HG02610 (cell line): ENCODE data around the gene RNF34.

Source experiments
- ATAC-seq: cut with Tn5 transposase; IDR thresholded peaks from one replicate; pipeline ENCODE4 v1.9.1; 2021; ENCODE audit warnings: mild to moderate bottlenecking, moderate library complexity; ENCODE audit not compliant: unreplicated experiment

The RNF34 gene

DNA sequence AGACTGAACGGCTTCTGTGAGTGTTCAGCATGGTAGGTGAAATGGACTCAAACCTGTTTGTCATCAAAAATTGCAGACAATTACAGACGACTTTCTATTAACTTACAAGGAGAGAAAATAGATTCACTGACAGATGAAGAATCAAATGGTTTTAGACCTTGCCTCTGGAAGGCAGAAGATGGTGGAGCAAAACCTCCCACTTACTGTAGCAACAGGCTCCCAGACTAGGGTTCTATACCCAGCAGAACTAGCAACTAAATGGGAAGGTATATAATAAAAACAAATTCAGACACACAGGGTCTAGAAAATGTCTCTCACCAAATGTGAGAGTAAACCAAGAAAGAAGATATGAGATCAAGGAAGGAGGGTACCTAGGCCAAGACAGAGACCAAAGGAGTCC lies 36.8 kb downstream of the RNF34 start:
- ATAC-seq = no peak

DNA sequence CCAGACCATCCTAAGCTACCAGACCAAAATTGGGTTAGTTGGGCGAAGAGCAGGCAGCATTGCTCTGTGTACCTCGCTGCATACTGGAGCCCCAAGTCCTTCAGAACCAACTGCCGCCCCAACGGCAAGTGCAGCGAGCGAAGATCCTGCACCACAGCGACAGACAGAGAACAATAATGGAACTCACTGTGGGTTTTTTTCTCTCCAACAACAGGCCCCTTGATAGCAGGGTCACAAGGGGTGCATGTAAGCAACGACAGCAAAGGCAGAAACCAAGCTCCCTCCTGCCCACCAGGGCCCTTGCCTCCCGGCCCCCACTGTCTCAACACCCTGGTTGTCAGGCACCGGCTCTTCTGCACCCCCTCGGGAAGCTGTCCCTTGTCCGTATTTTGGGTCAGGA lies 39.0 kb downstream of the RNF34 start:
- ATAC-seq = no peak

DNA sequence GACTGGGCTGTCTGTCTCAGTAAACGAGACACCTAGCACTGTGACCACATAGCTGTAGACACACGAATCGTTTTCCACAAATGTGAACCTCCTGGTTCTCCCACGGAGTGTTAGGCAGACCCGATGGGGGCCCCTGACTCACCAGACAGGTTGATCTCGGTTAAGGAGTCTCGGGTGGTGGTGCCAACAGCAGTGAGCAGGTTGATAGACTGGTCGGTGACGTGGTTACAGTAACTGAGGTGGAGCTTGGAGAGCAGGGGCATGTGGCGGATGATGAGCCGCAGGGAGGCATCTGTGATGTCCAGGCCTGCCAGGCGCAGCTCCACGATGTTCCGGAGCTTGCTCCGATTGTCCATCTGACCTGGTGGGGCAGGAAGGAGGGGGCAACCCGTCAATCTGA lies 39.8 kb downstream of the RNF34 start:
- ATAC-seq = no peak

DNA sequence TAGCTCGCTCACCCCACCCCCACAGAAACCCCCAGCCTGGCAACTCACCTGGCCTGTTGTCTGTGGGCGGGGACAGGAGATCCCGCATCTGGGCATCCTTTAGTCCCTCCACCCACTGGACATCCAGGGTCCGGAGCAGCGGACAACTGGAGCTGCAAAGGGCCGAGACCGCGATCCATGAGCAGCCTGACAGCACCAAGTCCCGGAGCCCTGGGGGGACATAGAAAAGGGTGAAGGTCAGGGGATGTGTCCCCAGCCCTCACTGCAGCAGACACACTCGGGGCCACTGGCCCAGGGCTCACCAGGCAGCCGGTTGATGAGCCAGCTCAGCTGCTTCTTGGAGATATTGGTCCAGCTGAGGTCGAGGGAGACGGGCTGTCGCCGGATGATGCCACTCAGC lies 40.9 kb downstream of the RNF34 start:
- no peak for ATAC-seq

DNA sequence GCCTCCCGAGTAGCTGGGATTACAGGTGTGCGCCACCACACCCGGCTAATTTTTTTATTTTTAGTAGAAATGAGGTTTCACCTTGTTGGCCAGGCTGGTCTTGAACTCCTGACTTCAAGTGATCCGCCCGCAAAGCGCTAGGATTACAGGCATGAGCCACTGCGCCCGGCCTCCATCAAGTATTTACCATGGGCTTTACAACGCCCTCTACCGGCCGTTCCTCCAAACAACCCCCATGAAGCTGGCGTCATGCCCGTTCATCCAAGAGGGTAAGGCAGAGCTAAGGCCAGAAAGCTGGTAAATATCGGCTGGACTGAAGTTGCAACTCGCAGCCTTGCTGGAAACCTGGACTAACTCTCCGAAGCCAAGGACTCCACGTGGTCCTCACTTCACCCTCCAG lies 41.6 kb downstream of the RNF34 start:
- ATAC-seq = no peak

DNA sequence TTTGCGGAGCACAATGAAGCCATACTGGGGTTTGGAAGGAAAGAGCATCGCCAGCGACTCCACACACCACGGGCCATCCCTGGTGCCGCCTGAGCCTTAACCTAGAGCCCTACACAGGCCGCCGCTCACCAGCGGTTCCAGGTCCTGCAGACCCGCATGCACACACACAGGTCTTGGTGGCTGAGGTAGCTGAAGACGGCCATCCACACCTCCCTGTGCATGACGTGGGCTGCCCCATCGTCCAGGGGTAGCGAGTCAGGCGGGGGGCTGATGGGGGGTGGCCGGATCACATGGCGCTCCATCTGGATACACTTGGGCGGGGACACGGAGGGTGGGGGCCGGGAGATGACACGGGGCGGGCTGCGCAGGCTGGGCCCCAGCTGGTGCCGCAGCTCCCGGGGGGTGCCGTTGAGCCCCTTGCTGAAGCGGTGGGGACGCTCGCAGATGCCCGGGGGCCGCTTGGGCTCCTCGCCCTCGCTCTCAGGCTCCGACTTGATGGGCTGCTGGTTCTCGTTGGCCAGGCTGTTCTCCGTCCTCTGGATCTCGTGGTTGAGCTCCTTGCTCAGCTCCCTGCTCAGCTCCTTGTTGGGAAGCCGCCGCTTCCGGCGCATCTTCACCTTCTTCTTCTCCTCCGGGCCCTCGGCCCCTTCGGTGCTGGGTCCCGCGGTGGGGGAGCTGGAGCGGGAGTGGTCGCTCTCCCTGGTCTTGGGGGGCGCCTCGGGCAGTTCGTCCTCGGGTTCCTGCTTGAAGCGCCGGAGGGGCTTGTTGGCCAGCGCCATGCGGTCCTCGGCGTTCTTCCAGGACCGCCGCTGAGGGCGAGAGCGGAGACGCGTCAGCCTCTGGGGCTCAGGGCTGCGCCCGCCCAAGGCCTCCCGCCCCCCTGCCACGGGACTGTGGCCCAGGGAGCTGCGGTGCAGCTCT lies 42.4 kb downstream of the RNF34 start:
- ATAC-seq = no peak

DNA sequence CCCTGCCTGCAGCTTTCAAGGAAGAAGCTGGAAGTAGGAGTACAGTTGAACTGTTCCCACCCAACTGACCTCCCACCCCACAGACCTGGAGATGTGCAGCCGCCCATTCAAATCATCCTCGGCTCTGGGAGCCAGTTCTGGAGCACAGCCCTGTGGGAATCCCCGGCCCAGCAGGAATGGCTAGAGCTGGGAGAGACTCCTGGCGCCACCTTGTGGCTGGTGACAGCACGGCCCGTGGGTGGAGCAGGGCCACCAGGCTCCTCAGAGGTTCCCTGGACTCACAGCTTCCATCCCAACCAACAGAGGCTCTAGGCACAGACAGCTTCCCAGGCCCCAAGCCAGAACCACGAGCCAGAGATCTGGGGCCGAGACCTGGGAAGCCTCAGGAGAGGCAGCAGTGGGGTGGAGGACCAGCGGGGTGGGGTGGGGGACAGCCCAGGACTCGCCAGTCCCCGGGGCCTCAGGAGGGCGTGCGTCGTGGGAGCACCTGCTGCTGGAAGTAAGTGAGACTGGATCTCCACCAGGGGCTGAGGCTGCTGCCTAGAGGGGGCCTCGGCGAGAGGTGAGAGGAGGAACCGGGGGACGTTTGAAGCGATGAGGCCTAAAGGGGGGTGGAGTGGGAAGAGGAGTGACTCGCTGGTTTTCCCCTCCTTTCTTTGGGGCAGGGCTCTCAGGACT lies 43.4 kb downstream of the RNF34 start:
- no peak for ATAC-seq

DNA sequence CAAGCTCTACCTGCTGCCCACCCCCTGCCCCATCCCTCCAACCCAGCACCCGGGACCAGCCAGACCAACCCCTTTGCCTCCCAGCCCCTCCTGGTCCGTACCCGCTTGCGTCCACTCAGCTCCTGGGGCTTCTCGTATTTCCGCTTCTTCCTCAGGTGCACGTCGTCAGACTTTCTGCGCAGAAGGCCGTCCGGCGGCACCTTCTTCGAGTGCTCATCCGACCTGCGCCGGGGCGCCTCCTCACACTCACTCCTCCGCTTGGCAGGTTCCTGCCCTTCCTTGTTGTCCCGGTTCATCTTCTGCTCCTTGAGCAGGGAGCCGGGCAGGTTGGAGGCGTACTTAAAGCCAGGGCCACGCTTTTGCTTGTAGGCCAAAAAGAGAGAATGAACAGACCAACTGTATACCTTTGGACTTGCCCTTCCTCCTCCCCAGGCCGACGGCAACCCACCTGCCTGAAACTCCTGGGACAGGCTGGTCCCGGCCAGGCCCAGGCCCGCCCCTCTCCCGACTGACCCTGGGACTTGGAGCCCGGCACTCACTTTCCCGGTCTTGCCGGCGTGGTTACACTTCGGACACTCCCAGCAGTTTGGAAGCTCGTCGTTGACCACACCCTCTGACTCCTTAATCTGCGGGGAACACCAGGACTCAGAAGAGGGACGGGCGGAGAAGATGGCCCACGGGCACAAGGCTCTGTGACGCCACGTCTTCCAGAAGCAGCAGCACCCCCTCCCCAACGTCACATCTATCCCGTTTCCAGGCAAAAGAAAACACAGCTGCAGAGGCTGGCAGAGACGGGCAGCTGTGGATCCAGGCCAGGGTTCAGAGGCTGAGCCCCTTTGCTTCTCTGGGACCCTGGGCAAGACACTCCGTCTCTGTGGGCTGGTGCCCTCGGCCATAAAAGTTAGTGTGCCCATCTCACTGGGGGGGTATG lies 44.3 kb downstream of the RNF34 start:
- ATAC-seq = no peak

DNA sequence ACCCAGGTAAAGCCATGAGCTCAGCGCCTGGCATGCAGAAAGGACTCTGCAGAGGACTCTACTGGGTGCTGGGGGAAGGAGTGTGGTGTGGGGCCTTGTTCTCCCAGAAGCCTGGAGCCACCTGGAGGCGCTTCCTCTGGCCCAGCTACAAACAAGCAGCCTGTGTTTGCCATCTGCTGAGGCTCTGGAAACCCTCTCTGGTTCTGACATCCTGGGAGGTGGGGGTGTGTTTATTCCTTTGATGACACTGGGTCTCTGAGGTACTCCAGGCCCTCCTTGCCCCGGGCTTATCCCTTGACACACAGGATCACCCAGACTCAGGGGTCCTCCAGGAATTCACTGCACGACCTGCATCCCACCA lies 44.9 kb downstream of the RNF34 start:
- no peak for ATAC-seq

DNA sequence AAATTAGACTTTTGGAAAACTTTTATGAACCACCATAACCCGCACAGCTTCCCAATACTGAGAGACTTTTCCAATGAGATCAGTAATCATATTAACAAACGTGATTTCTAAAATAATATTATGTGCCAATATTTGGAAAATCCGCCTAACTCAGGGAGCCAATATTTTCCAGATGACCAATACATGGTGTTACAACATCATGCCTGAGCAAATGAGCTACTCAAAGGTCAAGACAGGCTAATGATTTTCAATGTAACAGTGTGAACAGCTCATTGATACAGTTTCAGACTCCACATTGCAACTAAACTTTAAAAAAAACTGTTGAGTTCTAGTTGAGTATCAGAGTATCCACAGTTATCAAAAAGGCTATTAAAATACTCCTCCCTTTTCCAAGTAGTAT lies 46.8 kb downstream of the RNF34 start:
- no peak for ATAC-seq

DNA sequence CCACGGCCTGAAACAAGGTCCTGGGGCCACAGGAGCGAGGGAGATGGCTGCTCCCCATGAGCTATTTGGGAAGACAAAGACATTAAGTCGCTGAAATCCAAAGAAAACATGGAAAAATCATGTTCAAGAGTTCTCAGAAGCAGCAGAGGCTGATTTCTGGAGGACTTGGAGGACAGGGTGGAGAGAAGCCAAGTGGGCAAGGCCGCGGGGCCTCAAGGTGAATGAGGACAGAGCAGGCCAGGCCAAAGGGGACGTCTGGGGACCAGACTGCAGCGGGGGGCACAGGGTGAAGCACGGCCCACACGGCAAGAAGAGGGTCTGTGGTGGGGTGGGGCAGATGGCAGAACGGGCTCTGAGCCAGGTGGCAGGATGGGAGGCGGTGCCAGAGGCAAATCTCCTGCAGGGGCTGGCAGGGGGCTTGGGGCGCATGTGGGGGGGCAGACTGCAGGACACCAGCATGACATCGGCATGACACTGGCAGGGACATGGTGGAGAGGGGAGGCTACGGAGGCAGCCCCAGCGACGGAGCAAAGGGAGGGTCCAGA lies 48.9 kb downstream of the RNF34 start:
- no peak for ATAC-seq

DNA sequence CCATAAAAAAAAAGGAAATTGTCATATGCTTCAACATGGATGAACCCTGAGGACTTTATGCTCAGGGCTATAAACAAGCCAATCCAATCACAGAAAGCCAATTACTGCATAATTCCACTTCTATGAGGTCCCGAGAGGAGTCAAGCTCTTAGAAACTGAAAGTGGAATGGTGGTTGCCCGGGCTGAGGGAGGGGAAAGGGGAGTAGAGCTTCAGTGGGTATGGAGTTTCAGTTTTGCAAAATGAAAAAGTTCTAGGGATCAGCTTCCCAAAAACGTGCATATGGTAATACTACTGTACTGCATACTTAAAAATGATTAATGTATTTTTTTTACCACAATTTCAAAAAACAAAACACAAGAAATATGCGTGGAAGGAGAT lies 52.0 kb downstream of the RNF34 start:
- ATAC-seq = no peak

DNA sequence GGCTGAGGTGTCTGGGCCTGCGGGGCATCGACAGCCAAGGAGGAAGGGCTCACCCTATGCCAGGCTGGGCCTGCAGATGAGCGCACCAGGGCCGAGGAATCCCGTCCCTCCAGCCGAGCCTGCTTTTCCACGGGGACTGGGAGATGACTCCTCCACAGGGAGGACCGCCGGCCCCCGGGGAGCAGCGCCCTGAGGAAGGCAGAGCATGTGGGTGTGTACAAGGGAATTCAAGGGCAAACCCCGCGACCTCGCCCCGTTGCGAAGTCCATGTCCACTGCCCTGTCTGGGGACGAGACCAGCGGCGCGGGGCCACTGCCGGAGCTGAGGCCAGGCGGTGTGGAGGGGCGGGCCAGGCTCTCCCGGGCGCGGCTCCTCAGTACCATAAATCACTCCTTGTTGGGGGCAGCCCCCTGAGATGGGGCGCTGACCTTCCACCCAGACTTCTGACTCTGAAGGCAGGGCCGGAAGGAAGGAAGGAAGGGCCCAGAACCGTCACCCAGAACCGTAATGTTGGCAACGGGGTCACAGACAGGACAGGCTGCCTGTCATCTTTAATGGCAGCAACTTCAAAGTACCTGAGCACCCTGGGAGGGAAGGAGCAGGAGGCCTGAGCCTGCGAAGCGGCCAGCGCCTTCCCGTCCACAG lies 52.5 kb downstream of the RNF34 start:
- ATAC-seq = no peak

DNA sequence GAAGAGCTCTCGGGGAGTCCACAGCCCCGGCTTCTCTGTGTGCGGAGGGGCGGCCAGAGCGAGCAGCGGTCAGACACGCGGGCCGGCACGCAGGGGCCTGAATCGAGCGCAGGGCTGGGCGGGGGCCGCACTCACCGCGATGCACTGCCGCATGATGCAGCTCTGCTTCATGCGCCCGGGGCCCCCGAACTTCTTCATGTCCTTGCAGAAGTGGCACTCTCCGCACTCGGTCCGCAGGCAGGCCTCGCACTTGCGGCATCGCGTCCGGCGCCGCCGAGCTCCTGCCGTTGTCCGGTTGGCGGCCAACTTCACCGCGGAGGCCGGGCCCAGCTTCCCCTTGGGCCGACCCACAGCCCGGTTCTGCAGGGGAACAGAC lies 53.1 kb downstream of the RNF34 start:
- ATAC-seq = no peak

DNA sequence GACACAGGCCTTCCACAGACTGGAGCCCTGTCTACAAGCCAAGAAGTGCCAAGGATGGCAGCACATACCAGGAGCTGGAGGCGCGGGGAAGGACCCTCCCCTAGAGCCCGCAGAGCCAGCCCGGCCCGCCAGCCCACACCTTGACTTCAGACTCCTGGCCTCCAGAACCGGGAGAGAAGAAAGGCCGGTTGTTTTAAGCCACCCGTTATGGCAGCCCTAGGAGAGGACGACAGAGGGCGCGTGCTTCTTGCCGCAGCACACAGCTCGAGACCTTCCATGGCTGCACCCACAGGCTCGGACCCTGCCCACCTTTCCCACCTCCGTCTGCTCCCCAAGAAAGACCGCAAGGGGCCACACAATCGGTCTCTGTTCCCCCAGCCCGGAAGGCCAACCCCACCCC lies 53.7 kb downstream of the RNF34 start:
- no peak for ATAC-seq

DNA sequence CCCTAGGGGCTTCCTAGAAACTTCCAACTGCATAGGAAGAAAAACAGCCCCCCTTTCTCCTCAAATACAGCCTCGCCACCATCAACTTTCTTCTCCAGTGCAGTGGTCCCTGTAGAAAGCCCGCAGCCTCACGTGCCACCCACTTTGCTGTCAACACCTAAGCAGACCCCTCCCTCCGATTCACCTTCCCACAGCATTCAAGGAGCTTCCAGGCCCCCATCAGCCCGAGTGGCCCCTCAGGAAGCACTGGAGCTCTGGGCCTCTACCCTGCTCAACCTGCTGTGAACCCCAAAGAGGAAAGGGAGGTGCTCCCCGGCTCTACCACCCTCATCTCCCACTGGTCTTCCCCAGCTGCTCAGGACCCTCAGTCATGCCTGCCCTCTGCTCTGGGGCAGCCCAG lies 55.0 kb downstream of the RNF34 start:
- ATAC-seq = no peak

DNA sequence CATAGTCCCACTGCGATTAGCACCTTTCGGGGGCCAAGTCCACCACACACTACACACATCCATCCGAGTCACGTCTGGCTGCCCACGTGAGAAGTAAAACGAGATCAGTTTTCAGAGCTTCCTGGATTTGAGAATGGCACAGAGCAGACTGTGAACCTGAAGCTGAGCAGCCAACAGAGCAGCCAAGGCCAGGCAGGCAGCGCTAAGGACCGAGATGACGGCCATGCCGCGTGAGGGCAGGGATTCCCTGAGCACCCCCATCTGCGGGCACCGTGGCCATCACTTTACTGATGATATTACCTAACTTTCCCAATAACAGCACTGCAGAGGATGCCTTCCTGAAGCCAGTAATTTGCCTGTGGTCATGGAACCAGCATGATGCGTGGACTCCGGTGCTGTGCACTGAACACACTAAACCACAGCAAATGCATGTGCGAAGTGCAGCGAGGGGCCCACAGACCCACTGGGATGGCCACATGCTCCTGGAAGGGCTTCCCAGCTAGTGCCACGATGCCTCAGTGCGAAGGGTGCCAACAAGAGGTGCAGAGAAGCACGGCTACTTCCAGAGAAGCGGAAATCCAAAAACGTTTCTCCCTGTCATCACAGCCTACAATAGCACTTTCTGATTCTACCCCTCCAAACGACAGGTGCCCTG lies 56.0 kb downstream of the RNF34 start:
- no peak for ATAC-seq

DNA sequence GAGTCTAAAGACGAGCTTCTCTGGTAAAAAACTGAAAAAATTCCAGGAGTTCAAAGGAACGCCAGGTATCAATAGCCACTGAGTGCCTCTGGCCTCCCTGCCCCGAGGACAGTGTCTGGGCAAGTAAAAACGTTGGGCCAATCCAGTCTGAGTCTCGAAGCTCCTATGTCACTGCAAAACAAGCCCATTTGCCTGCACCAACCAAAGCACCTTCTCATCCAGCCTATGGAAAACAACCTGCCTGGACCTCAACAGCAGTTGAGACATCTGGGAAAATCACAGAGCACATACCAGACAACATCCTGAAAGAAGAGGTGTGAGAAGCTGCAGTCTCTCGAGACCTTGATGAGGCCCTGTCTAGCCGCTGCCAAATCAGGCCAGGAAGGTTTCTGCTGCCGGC lies 56.6 kb downstream of the RNF34 start:
- ATAC-seq = no peak

DNA sequence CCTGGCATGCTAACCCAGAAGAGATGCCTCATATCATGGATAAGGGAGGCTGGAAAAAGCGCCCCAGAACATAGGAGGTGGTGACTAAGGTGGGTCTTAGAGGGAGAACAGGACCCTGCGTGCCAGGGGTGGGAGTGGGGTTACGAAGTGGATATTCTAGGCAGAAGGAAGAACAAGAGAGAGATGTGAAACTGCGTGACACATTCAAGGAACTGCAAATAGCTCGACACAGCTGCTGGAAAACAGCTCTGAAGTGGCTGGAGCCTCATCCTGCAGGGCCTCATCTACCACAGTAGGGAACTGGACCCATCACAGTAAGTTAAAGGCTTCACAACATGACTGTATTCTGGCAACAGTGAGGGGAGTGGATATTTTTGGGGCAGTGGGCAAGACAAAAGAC lies 61.1 kb downstream of the RNF34 start:
- ATAC-seq = no peak

DNA sequence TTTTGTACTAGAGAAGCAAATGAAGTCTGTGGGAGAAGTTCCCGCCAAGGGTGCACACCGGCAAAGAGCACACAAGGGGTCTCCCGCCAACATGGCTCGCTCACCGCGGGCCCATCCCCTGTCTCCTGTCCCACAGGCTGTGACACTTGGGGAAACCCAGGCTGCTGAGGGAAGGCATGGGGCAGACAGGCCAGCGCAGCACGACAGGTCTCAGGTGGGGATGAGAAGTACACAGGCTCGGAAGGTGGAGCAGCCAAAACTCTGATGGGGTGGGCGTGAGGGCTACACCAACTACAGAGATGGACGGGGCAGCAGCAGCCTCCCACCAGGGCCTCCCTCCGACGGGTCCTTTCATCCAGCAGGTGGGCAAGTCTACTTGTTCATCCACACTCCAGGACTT lies 64.4 kb downstream of the RNF34 start:
- no peak for ATAC-seq
